Fibroblast of peridontal ligament (primary cell): ENCODE measurements around the gene BHLHE40.

Experiments used
- DNase-seq: peaks from one replicate; pipeline ENCODE4 v3.0.0-alpha.2; 2010; ENCODE audit errors: extremely low read depth

BHLHE40 gene

GRCh38 chr3:4979428-4980228, at the start of gene BHLHE40:
Gene BHLHE40, plus strand, starts transcription at chr3:4979437. Its CDS starts 282 bp downstream, at chr3:4979719.
- peak; percentile 46 for DNase-seq

GRCh38 chr3:4930501-4930900, 48.7 kb upstream of the BHLHE40 start:
- DNase-seq = no peak

GRCh38 chr3:4934050-4934449, 45.2 kb upstream of the BHLHE40 start:
- no peak for DNase-seq

GRCh38 chr3:4935347-4935746, 43.9 kb upstream of the BHLHE40 start:
- no peak for DNase-seq

- DNase-seq = no peak
Measured at GRCh38 chr3:4936982-4937614, 42.1 kb upstream of the BHLHE40 start.

- DNase-seq = no peak
Measured at GRCh38 chr3:4938281-4938982, 40.8 kb upstream of the BHLHE40 start.

GRCh38 chr3:4939276-4939675, 40.0 kb upstream of the BHLHE40 start:
- no peak for DNase-seq

GRCh38 chr3:4940985-4941384, 38.3 kb upstream of the BHLHE40 start:
- no peak for DNase-seq

- no peak for DNase-seq
Measured at GRCh38 chr3:4943549-4943948, 35.7 kb upstream of the BHLHE40 start.

- DNase-seq = no peak
Measured at GRCh38 chr3:4945324-4945723, 33.9 kb upstream of the BHLHE40 start.

GRCh38 chr3:4947028-4947427, 32.2 kb upstream of the BHLHE40 start:
- DNase-seq = no peak

- DNase-seq = peak; percentile 13
Measured at GRCh38 chr3:4948395-4948794, 30.8 kb upstream of the BHLHE40 start.

GRCh38 chr3:4949004-4949403, 30.2 kb upstream of the BHLHE40 start:
- no peak for DNase-seq

- DNase-seq = peak; percentile 35
Measured at GRCh38 chr3:4949659-4950058, 29.6 kb upstream of the BHLHE40 start.

GRCh38 chr3:4950351-4950784, 28.9 kb upstream of the BHLHE40 start:
- no peak for DNase-seq

GRCh38 chr3:4950948-4951347, 28.3 kb upstream of the BHLHE40 start:
- no peak for DNase-seq

- DNase-seq = no peak
Measured at GRCh38 chr3:4953119-4953518, 26.1 kb upstream of the BHLHE40 start.

- no peak for DNase-seq
Measured at GRCh38 chr3:4954256-4955000, 24.8 kb upstream of the BHLHE40 start.

- no peak for DNase-seq
Measured at GRCh38 chr3:4956099-4956498, 23.1 kb upstream of the BHLHE40 start.

GRCh38 chr3:4956738-4957137, 22.5 kb upstream of the BHLHE40 start:
- no peak for DNase-seq

- no peak for DNase-seq
Measured at GRCh38 chr3:4957978-4958377, 21.3 kb upstream of the BHLHE40 start.

GRCh38 chr3:4959180-4959579, 20.1 kb upstream of the BHLHE40 start:
- no peak for DNase-seq
